SK-N-MC (cell line): Measurements from ENCODE around the gene BATF3.
"Not testable (repeated sequence)": the region's sequence is repeated elsewhere in the genome, so short reads cannot be mapped to it uniquely, and the experiment has no call there.

Source experiments
- EZH2 ChIP-seq: fragments of 200-600 bp; sonication (generic); IDR thresholded peaks from one replicate; pipeline ENCODE4 v1.6.1; 2017; ENCODE audit warnings: antibody characterized with exemption
- FOXP2 ChIP-seq: optimal IDR thresholded peaks from 2 replicates; pipeline ENCODE3; 2011; ENCODE audit warnings: mild to moderate bottlenecking, moderate library complexity; ENCODE audit not compliant: insufficient read depth; ENCODE audit errors: extremely low read length, control extremely low read depth
- POLR2AphosphoS5 ChIP-seq: IDR thresholded peaks from 2 replicates; pipeline ENCODE4 v1.6.1; 2012; ENCODE audit warnings: mild to moderate bottlenecking, low read depth, low read length, borderline replicate concordance

DNA sequence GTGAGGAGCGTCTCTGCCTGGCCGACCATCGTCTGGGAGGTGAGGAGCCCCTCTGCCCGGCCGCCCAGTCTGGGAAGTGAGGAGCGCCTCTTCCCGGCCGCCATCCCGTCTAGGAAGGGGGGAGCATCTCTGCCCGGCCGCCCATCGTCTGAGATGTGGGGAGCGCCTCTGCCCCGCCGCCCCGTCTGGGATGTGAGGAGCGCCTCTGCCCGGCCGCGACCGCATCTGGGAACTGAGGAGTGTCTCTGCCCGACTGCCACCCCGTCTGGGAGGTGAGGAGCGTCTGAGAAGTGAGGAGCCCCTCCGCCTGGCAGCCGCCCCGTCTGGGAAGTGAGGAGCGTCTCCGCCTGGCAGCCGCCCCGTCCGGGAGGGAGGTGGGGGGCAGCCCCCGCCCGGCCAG lies 25.0 kb upstream of the BATF3 start:
- not testable (repeated sequence) for TF ChIP-seq POLR2AphosphoS5, EZH2, FOXP2
